IPS-20b (cell line): ENCODE results near the gene ZNF423.

Experiments
- H3K27ac ChIP-seq: one replicate; pipeline ENCODE4 v1.5.1; 2013; ENCODE audit warnings: low read length
- H3K27me3 ChIP-seq: 2 replicates; pipeline ENCODE4 v1.6.1; 2013; ENCODE audit warnings: mild to moderate bottlenecking, low read length, inconsistent platforms; ENCODE audit not compliant: insufficient read depth
- H3K36me3 ChIP-seq: 2 replicates; pipeline ENCODE4 v1.6.1; 2013; ENCODE audit warnings: low read depth, mild to moderate bottlenecking, inconsistent platforms, low read length, moderate library complexity; ENCODE audit not compliant: insufficient read depth
- H3K4me1 ChIP-seq: 2 replicates; pipeline ENCODE4 v1.6.1; 2013; ENCODE audit warnings: mild to moderate bottlenecking, control low read depth, inconsistent platforms, low read length, moderate library complexity; ENCODE audit not compliant: insufficient read depth
- H3K4me3 ChIP-seq: 2 replicates; pipeline ENCODE4 v1.5.1; 2013; ENCODE audit warnings: mild to moderate bottlenecking, low read length, inconsistent platforms
- H3K9ac ChIP-seq: 2 replicates; pipeline ENCODE4 v1.6.1; 2013; ENCODE audit warnings: low read depth, mild to moderate bottlenecking, inconsistent platforms, low read length, moderate library complexity
- H3K9me3 ChIP-seq: 2 replicates; pipeline ENCODE4 v1.6.1; 2013; ENCODE audit warnings: mild to moderate bottlenecking, low read depth, low read length, inconsistent platforms; ENCODE audit not compliant: insufficient read depth

The ZNF423 gene

GRCh38 chr16:49540836-49541235, 315.1 kb downstream of the ZNF423 start:
- Histone ChIP-seq H3K4me3 (no peak overlapping the region), H3K27ac (no peak overlapping the region), H3K9me3 (no peaks in the 10 kb centered on the region), H3K36me3 (no peaks in the 10 kb centered on the region), H3K27me3 (no peaks in the 10 kb centered on the region), H3K9ac (no peak overlapping the region), H3K4me1 (peaks cover 4% of the 10 kb centered on the region; the same call in 1 of the 2 replicates)

- Histone ChIP-seq H3K36me3 (no peaks in the 10 kb centered on the region), H3K9me3 (no peaks in the 10 kb centered on the region), H3K4me3 (no peak overlapping the region), H3K4me1 (no peaks in the 10 kb centered on the region; the same call in 1 of the 2 replicates), H3K9ac (no peak overlapping the region), H3K27ac (no peak overlapping the region), H3K27me3 (no peaks in the 10 kb centered on the region)
Measured at GRCh38 chr16:49539758-49540157, 316.2 kb downstream of the ZNF423 start.

- H3K9ac ChIP-seq, result no peak overlapping the region
- H3K27ac ChIP-seq, result no peak overlapping the region
- H3K4me1 ChIP-seq, result no peaks in the 10 kb centered on the region; the same call in 1 of the 2 replicates
- H3K9me3 ChIP-seq, result no peaks in the 10 kb centered on the region
- H3K4me3 ChIP-seq, result no peak overlapping the region
- H3K27me3 ChIP-seq, result no peaks in the 10 kb centered on the region
- no peaks in the 10 kb centered on the region for H3K36me3 ChIP-seq
Measured at GRCh38 chr16:49537924-49538459, 317.9 kb downstream of the ZNF423 start.

GRCh38 chr16:49534901-49535610, 320.9 kb downstream of the ZNF423 start:
- H3K27ac ChIP-seq, result no peak overlapping the region
- no peak overlapping the region for H3K4me3 ChIP-seq
- no peaks in the 10 kb centered on the region for H3K36me3 ChIP-seq
- H3K9ac ChIP-seq, result no peak overlapping the region
- H3K4me1 ChIP-seq, result peaks cover 7% of the 10 kb centered on the region; the same call in 1 of the 2 replicates
- no peaks in the 10 kb centered on the region for H3K27me3 ChIP-seq
- no peaks in the 10 kb centered on the region for H3K9me3 ChIP-seq

GRCh38 chr16:49533422-49533821, 322.5 kb downstream of the ZNF423 start:
- Histone ChIP-seq H3K9me3 (no peaks in the 10 kb centered on the region), H3K27ac (no peak overlapping the region), H3K9ac (no peak overlapping the region), H3K27me3 (no peaks in the 10 kb centered on the region), H3K4me3 (no peak overlapping the region), H3K4me1 (peaks cover 15% of the 10 kb centered on the region; the same call in 1 of the 2 replicates), H3K36me3 (no peaks in the 10 kb centered on the region)

GRCh38 chr16:49532873-49533272, 323.0 kb downstream of the ZNF423 start:
- H3K27me3 ChIP-seq, result no peaks in the 10 kb centered on the region
- H3K36me3 ChIP-seq, result no peaks in the 10 kb centered on the region
- no peak overlapping the region for H3K9ac ChIP-seq
- no peaks in the 10 kb centered on the region for H3K9me3 ChIP-seq
- peaks cover 18% of the 10 kb centered on the region; the same call in 1 of the 2 replicates for H3K4me1 ChIP-seq
- no peak overlapping the region for H3K4me3 ChIP-seq
- H3K27ac ChIP-seq, result no peak overlapping the region

- no peaks in the 10 kb centered on the region for H3K27me3 ChIP-seq
- no peak overlapping the region for H3K9ac ChIP-seq
- no peaks in the 10 kb centered on the region for H3K9me3 ChIP-seq
- peaks cover 18% of the 10 kb centered on the region; the same call in 1 of the 2 replicates for H3K4me1 ChIP-seq
- H3K27ac ChIP-seq, result no peak overlapping the region
- no peak overlapping the region for H3K4me3 ChIP-seq
- no peaks in the 10 kb centered on the region for H3K36me3 ChIP-seq
Measured at GRCh38 chr16:49531931-49532840, 323.7 kb downstream of the ZNF423 start.

- no peak overlapping the region for H3K9ac ChIP-seq
- no peaks in the 10 kb centered on the region for H3K9me3 ChIP-seq
- no peak overlapping the region for H3K27ac ChIP-seq
- H3K4me1 ChIP-seq, result peaks cover 18% of the 10 kb centered on the region; the same call in 1 of the 2 replicates
- H3K27me3 ChIP-seq, result no peaks in the 10 kb centered on the region
- no peak overlapping the region for H3K4me3 ChIP-seq
- H3K36me3 ChIP-seq, result no peaks in the 10 kb centered on the region
Measured at GRCh38 chr16:49531425-49531824, 324.5 kb downstream of the ZNF423 start.

GRCh38 chr16:49530427-49530970, 325.4 kb downstream of the ZNF423 start:
- Histone ChIP-seq H3K9ac (no peak overlapping the region), H3K27ac (no peak overlapping the region), H3K27me3 (no peaks in the 10 kb centered on the region), H3K4me1 (peaks cover 18% of the 10 kb centered on the region; the same call in 1 of the 2 replicates), H3K4me3 (no peak overlapping the region), H3K36me3 (no peaks in the 10 kb centered on the region), H3K9me3 (no peaks in the 10 kb centered on the region)

- no peak overlapping the region for H3K9ac ChIP-seq
- no peaks in the 10 kb centered on the region for H3K36me3 ChIP-seq
- H3K27ac ChIP-seq, result no peak overlapping the region
- peaks cover 18% of the 10 kb centered on the region; the same call in 1 of the 2 replicates for H3K4me1 ChIP-seq
- no peaks in the 10 kb centered on the region for H3K9me3 ChIP-seq
- H3K27me3 ChIP-seq, result no peaks in the 10 kb centered on the region
- H3K4me3 ChIP-seq, result no peak overlapping the region
Measured at GRCh38 chr16:49529411-49530045, 326.4 kb downstream of the ZNF423 start.

GRCh38 chr16:49528866-49529288, 327.0 kb downstream of the ZNF423 start:
- Histone ChIP-seq H3K36me3 (peaks cover 4% of the 10 kb centered on the region; the same call in 1 of the 2 replicates), H3K27ac (no peak overlapping the region), H3K9me3 (no peaks in the 10 kb centered on the region), H3K9ac (no peak overlapping the region), H3K4me1 (peaks cover 18% of the 10 kb centered on the region; the same call in 1 of the 2 replicates), H3K27me3 (no peaks in the 10 kb centered on the region), H3K4me3 (no peak overlapping the region)
